GM19463 (cell line): Measurements from ENCODE around the gene SIL1.

Experiments used
- ATAC-seq: cut with Tn5 transposase; IDR thresholded peaks from one replicate; pipeline ENCODE4 v1.9.1; 2021; ENCODE audit warnings: mild to moderate bottlenecking, moderate library complexity; ENCODE audit not compliant: unreplicated experiment

Gene SIL1

DNA sequence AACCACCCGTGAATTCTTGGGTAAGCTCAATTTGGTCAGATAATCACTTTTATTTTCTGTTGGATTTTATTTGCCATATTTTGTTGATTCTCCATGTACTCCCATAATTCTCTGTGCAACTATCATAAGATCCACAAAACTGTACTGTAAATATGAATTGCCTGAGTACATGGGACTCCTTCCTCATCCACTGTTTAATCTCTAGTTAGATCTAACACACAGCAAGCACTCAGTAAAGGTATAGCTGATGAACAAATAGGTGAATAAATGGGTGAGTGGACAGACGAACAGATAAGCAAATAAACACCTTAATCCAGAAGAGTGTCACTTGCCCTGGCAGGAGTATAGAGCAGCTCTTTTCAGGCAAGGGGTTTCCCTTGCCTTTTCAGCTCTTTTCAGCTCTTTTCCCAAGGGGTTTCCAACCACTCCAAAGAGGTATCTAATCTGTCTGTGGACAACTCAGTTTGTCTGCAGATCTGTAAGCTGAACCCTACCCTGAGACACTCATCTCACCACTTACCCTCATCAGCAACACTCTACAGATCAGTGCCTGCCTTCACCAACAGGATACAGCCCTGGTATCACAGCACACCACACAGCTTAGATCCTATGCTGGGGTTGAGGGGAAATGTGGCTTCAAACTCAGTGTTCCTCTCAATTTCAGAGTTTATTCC is 51.2 kb downstream of the SIL1 start:
- no peak for ATAC-seq

DNA sequence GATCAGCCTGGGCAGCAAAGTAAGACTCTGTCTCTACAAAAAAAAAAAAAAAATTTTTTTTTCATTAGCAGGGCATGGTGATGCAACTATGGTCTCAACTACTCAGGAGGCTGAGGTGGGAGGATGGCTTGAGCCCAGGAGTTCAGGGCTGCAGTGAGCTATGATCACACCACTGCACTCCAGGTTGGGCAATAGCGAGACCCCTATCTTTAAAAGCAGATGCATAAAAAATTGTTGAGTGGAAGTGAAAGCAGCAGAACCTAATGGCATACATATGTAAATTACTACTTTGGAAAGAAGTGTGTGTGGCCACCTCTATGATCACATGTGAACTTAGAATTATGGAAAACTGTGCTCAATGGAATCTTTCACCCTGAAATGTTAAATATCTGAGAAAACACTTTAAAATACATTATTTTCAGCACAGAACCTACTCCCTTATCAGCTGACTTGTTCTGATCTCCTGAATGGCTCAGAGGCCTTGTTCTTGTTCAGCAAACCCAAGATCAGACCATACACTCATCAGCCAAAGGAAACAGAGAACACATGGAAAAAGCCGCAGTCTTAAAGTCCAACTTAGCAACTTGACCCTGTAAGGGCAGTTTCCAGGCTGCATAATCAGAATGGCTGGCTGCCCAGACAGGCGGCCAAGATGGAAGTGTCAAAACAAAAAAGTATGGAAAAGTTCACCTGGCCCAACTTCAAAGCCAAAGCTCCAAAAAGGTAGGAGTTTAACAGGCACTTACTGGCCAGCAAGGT is 56.5 kb downstream of the SIL1 start:
- no peak for ATAC-seq

DNA sequence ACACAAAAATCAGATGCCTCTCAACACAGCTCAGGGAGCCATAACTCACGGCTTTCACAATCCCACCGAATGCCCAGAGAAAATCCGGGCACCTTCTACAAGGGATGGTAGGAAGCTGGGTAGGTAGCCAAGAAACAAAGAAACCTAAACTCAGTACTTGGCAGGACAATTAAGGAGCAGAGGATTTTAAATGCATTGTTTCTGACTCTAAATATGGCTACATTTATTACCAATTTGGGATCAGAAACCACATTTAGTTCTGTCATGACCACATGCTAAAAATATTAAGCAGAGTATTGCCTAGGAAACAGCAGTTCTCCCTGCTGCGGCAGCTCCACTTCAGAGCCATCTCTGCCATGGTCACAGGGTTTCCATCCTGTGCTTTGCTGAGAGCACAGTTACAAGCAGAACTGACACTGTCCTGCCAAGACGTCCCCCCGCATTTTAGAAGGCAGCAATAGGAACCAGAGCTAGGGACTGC is 57.5 kb downstream of the SIL1 start:
- no peak for ATAC-seq

DNA sequence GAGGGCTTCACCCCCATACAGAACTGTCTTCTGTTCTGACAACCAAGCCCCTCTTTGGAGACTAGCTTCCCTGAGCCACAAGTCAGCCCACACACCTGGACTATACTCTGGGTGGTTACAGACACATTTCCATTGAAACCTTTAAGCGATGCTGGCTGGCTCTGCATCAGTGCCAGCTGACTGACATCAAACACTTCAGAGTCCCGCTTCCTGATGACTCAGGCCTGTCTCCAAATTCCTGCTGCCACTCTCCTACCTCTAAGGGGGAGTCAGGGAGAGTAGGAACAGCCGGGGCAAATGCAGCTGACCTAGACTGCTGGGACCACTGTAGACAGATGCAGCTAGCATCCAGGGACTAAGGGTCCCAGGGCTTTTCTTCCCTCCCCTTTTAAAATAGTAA is 59.4 kb downstream of the SIL1 start:
- no peak for ATAC-seq

DNA sequence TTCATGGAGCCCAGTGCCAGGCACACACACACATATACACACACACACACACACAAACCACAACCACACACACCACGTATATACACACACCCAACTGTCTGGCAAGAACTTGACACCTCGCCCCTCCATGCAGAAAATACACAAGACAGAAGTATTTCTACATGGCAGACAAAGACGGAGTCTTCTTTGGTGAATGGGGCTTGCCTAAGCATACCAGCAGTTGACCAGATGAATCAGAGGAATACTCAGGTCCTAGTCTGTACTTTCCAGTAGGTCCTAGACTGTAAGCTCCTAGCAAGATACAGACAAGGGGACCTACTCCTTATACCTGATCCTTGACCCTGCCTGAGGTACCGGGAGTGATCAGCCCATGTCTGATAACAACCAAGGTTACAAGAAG is 60.1 kb downstream of the SIL1 start:
- ATAC-seq, result no peak

DNA sequence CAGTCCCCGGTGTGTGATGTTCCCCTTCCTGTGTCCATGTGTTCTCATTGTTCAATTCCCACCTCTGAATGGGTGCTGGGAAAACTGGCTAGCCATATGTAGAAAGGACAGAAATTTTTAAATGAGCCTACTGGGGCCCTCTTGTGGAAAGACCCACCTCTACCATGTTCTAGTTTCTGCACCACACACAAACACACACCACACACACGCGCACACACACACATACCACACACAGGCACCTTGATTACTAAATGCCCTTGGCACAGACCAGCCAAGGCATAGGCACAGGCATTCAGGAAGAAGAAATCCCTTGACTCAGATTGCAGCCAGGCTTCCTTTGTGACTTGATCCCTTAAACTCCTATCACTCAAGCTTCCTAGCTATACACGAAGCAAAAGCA is 60.5 kb downstream of the SIL1 start:
- ATAC-seq, result no peak

DNA sequence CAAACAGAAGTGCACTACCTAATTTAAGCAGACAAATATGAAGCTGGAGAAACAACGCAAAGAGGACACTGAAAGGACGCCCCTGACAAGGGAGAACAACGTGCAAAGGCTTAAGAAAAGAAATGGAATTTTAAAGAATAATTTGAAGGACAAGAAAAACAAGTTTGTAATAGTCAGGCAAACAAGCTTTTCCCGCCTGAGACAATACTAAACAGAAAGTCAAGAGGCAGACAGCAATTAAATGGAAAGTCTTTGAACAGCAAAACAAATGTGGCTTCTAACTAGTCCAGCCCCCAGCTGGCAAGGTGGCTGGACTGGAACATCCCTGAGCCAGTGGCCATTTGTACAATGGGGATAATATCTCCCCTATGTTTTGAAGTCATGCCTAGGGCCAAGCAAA is 63.3 kb downstream of the SIL1 start:
- no peak for ATAC-seq

DNA sequence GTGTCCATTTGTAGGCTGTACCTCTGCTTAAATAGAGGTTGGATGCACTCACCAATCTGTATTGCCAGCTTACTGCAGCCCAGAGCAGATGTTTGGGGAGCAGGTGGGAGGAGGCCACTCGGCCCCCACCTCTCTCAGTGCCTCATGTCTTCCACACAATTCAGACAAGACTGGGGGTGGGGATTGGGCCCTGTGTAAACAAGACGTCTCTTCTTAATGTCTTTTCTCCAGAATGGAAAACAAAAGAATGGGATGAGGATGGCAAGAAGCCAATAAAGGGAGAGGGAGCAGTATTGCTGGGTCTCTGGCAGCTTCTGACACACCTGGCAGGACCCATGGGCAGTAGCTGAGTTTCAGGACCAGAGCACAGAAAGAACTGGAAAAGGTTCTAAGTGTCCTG is 64.9 kb downstream of the SIL1 start:
- ATAC-seq, result no peak

DNA sequence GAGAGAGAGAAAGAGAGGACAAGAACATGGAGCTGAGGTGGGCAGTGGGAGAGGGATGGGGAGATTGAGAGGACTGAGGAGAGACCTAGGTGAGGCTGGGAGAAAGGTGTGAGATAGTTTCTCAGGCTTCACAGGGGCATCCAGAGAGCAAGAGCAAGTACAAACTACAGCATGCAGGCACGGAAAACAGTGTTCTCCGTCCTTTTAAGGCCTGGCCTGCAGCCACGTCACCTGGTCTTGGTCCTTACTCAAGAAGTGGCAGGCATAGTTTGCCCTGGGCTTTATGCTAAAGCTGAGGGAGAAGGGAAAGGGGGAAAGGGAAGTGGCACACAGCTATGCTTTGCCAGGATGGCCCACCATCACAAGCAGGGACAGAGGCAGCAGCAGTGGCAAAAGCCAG is 65.7 kb downstream of the SIL1 start:
- ATAC-seq, result no peak

DNA sequence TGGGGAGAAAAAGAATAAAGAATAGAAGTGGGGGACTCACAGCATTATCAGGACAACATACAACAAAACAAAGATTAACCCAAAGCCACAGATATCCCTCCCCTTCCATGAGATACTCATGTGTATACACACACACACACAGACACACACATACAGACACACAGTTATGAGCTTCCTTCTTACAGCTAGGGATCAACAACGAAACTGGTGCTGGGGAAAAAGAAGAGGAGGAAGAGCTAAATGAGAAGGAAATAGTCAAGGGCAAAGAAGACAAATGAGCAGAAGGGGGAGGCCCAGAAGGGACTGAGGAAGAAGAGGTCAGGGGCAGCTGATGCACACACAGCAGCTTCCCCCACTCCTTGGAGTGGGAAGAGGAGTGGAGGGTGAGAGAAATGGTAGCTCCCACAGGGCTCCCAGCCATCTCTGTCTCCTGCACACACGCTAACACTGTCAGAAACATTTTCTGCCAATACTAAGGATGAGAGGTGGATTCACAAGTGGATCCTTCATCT is 66.2 kb downstream of the SIL1 start:
- no peak for ATAC-seq

DNA sequence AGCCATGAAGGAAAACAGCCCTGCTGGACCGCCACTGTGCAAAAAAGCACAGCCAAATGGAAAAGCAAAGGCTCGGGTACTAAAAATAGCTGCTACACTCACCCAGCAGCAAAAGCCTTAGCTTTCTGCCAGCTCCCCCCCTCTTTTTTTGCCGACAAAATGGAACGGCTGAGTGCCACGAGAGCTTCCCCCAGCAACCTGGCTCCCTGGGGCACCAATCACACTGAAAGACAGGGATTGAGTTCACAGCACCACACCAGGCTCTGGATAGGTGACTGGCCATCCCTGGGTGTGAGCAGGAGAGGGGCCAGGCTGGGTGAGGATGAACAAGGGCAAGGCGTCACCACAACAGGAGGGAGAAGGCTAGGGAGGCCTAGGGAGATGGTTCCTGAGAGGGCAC is 66.7 kb downstream of the SIL1 start:
- no peak for ATAC-seq

DNA sequence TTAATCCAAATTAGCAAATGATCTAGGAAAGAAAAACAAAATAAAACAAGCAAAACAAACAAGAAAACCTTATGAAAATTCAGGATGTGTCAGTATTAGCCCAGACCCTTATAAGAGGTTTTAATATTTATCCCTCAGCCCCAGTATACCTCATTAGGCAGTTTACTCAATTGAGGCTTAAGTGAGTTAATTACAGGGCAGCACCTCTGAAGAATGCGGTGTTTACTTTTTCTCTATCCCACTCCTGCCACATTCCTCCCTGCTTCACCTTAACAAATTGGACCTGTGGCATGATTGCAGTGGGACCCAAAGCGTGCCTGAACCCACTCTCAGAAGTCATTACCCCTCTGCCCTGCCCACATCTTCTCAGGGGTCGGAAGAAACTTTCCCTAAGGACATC is 67.1 kb downstream of the SIL1 start:
- no peak for ATAC-seq

DNA sequence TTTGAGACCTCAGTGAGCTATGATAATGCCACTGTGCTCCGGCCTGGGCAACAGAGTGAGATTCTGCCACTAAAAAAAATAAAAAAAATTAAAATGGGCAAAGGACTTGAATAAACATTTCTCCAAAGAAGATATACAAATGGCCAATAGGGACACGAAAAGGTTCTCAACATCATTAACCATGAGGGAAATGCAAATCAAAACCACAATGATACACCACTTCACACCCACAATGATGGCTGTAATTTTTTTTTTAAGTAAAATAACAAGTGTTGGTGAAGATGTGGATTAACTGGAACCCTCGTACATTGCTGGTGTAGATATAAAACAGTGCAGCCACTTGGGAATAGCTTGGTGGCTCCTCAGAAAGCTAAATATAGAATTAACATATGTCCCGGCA is 68.0 kb downstream of the SIL1 start:
- ATAC-seq, result no peak

DNA sequence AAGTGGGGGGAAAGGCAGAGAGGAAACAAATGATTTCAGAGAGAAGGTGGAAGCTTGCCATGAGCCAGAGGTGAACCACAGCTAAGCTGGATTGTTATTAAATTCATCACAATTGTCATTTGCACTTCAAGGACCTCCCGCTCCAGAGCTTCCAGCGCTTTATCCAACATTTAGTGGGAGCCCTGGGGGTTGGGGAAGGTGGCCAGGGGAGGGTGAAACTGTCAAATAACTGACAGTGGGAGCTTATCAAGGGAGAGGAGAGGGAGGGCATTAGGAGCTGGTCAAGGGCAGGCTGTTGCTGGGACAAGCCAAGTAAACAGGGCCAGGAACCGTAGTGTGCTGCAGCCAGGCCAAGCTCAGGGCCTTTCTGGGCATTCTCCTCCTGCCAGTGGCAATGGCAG is 71.5 kb downstream of the SIL1 start:
- no peak for ATAC-seq

DNA sequence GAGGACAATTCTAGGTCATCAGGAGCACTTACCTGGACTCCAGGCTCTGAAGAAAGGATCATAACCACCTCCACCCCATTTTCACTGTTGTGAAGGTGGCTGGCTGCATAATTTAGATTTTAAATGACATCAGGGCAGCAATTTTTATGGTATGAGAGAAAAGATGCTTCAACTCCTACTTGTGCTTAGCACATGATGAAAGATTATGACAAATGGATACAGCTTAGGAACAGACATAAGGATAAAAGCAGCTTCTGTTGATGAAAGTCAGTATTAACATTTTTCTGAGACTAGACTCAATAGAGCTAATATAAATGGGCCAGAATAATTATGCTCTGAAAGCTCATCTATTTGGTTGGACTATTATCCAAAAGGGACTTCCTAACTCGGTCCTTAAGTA is 72.2 kb downstream of the SIL1 start:
- no peak for ATAC-seq

DNA sequence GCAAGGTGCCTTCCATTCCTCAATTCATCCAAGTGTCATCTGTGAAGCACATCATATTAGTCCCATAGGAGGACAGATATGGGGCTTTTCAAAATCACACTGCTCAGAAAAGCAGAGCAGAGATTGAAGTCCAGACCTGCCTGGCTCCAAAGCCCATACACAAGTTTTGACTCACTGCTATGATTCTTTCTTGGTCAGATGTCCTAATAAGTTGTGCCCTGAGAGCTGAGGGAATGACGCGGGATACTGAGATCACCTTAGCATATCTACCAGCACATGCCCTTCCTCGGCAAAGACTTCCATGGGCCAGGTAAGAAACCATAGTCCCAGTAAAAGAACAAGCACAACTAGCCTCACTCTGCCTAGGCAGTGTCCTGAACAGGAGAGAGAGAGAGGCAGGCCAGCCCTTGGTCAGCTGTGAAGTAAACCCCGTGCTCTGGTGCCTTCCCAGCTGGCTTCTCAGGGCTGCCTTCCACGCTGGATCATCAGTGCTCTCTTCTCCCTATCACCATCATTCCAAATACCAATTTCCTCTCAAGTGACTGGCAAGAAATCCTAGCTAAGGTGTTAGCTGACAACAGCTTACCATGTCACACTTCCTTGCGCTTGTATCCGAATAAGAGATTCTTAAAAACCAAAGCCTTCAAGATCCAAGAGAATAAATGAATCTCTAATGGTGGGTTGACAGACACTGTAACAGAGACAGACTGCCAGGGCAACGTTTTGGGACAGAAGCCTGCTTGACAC is 73.2 kb downstream of the SIL1 start:
- no peak for ATAC-seq

DNA sequence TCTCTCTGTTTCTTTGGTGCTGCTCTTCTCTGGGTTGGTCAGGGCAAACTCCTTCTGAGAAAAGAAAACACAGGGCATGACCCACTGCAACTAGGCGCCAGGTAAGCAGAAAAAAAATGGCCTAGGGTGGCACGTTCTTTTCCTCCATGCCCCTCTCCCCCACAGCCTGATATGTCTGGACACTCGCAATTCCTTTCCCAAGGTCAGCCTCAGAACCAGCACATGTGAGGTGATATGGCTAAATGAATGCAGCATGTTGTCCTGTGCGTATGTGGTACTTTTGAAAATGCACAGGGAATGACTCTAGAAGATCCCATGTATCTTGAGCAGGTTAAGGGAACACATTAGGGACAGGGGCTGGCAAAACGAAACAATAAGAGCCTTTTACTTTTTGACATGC is 77.0 kb downstream of the SIL1 start:
- ATAC-seq, result no peak

DNA sequence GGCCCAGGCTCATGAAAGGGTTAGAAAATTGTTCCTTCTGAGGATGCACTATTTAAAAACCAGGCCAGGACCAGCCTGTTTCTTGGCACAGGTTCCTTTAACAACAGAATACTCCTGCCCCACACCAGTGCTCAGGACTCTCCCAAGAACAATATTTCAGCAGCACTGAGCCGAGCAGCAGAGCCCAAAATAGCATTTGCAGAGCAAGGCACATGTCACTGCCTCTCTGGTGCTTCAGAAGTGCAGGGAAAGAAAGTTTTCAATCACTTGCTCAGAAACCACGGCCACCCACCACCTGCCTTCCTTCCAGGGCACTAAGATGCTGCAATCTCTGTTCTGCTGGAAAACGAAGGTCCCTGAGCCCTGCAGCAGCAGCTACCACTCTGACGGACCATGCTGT is 77.6 kb downstream of the SIL1 start:
- no peak for ATAC-seq

DNA sequence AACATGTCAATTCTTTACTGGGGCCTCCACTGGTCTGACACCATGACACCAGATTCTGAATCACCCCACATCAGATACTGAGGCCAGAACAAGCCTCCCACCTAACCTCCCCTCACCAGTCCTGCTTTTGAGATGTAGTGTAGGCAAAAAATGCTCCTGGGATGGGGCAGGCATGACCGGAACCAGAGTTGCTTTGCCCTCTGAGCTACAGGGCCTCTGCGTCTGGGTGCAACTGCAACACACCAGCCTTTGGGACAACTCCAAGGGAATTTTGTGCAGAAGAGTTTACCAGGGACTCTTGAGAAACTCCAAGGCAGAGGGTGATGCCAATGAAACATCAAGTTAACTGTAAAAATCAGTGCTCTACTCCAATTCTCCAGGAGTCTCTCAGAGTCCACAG is 79.4 kb downstream of the SIL1 start:
- no peak for ATAC-seq

DNA sequence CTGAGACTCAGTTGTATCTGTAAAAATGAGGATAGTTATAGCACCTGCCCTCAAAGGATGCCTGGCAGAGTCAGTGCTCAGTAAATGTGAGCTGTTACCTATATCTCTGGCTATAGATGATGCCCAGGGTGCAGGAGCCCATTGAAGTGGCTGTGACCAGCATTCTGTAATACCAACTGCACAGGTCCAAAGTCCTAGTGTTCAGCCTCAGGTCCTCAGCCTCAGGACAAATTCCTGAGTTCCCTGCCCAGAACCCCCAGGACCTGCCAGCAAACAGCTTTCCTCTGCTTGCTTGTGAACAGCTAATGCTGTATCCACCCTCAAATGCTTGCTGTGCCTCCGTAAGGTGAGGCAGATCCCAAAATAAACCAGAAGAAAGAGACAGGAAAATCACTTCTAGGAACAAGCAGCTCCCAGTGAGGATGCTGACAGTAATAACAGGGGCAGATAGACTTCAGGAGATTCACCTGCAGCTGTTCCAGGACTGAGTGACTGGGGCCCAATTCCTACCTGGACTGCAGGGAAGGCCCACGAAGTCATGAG is 80.8 kb downstream of the SIL1 start:
- no peak for ATAC-seq

DNA sequence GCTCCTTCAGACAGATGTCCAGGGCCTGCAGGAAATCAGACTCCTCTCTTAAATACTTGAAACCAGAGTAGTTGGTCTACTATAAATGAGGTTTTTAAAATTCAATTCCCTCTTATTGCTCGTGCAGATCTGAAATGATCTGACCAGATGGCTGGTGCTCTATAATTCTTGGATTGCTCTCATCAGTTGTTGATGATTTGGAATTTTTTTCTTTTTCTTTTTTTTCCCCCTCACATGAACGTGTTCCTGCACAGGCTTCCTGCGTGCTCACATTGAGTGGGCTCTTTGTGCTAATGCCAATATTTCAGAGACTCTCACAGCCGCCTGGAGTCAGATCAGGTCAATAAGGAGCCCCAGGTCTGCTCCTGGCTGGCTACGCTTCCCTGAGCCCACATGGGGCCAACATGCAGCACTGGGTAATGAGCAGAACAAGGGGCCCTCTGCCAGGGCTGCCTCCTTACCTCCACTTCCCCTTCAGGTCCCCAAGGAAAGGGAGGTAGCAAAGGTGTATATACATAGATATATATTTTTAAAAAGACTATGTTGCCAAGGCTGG is 82.0 kb downstream of the SIL1 start:
- ATAC-seq, result no peak
